SK-N-SH (cell line): ENCODE results near the gene TRDN.

Experiments used
- EZH2phosphoT487 ChIP-seq: fragments of 200-600 bp; sonication (generic); IDR thresholded peaks from 2 replicates; pipeline ENCODE4 v1.6.1; 2017; ENCODE audit warnings: low read depth, mixed run types, mild to moderate bottlenecking, antibody characterized with exemption, moderate library complexity, borderline replicate concordance
- RAD21 ChIP-seq: IDR thresholded peaks from 2 replicates; pipeline ENCODE4 v1.6.1; 2012; ENCODE audit warnings: mild to moderate bottlenecking, low read length
- SMC3 ChIP-seq: IDR thresholded peaks from 2 replicates; pipeline ENCODE4 v1.6.1; 2012; ENCODE audit warnings: low read depth, low read length, improper control_type of control experiment
- TAF1 ChIP-seq: IDR thresholded peaks from 2 replicates; pipeline ENCODE4 v1.6.1; 2012; ENCODE audit warnings: low read depth, mild to moderate bottlenecking, low read length, moderate library complexity, borderline replicate concordance
- TF ChIP-seq, protein P1 (sequence below): fragments of 200-600 bp; sonication (generic); IDR thresholded peaks from 2 replicates; pipeline ENCODE4 v1.6.1; 2017; ENCODE audit warnings: antibody characterized with exemption, mild to moderate bottlenecking, moderate library complexity
- TF ChIP-seq, protein P2 (sequence below): IDR thresholded peaks from 2 replicates; pipeline ENCODE4 v1.4.0; 2012; ENCODE audit warnings: low read depth, borderline replicate concordance
- TF ChIP-seq, protein P3 (sequence below): IDR thresholded peaks from 2 replicates; pipeline ENCODE4 v1.6.1; 2012; ENCODE audit warnings: mild to moderate bottlenecking, low read depth, low read length, moderate library complexity

DNA sequence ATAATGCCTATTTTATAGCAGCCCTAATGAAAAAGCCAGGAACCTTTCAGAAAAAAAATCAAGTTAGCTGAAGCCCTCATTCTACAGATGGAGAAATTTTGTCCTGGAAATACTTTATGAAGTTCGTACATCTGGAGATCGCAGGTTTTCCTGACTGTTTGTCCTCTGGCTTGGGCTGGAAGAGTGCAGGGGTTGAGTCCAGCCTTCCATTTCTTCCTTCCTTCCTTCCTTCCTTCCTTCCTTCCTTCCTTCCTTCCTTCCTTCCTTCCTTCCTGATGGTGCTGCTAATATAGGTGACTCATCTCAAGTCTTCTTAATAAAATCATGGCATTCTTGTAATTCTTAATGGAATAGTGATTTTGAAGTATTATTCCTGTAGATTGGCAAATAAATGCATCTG is 413.3 kb downstream of the TRDN start:
- no peak for TF ChIP-seq TAF1
- TF ChIP-seq, protein P1, sequence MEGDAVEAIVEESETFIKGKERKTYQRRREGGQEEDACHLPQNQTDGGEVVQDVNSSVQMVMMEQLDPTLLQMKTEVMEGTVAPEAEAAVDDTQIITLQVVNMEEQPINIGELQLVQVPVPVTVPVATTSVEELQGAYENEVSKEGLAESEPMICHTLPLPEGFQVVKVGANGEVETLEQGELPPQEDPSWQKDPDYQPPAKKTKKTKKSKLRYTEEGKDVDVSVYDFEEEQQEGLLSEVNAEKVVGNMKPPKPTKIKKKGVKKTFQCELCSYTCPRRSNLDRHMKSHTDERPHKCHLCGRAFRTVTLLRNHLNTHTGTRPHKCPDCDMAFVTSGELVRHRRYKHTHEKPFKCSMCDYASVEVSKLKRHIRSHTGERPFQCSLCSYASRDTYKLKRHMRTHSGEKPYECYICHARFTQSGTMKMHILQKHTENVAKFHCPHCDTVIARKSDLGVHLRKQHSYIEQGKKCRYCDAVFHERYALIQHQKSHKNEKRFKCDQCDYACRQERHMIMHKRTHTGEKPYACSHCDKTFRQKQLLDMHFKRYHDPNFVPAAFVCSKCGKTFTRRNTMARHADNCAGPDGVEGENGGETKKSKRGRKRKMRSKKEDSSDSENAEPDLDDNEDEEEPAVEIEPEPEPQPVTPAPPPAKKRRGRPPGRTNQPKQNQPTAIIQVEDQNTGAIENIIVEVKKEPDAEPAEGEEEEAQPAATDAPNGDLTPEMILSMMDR, result no peak
- TF ChIP-seq, protein P2, sequence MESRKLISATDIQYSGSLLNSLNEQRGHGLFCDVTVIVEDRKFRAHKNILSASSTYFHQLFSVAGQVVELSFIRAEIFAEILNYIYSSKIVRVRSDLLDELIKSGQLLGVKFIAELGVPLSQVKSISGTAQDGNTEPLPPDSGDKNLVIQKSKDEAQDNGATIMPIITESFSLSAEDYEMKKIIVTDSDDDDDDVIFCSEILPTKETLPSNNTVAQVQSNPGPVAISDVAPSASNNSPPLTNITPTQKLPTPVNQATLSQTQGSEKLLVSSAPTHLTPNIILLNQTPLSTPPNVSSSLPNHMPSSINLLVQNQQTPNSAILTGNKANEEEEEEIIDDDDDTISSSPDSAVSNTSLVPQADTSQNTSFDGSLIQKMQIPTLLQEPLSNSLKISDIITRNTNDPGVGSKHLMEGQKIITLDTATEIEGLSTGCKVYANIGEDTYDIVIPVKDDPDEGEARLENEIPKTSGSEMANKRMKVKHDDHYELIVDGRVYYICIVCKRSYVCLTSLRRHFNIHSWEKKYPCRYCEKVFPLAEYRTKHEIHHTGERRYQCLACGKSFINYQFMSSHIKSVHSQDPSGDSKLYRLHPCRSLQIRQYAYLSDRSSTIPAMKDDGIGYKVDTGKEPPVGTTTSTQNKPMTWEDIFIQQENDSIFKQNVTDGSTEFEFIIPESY, result no peak
- no peak for TF ChIP-seq RAD21
- TF ChIP-seq EZH2phosphoT487, result no peak
- no peak for TF ChIP-seq SMC3
- TF ChIP-seq, protein P3, sequence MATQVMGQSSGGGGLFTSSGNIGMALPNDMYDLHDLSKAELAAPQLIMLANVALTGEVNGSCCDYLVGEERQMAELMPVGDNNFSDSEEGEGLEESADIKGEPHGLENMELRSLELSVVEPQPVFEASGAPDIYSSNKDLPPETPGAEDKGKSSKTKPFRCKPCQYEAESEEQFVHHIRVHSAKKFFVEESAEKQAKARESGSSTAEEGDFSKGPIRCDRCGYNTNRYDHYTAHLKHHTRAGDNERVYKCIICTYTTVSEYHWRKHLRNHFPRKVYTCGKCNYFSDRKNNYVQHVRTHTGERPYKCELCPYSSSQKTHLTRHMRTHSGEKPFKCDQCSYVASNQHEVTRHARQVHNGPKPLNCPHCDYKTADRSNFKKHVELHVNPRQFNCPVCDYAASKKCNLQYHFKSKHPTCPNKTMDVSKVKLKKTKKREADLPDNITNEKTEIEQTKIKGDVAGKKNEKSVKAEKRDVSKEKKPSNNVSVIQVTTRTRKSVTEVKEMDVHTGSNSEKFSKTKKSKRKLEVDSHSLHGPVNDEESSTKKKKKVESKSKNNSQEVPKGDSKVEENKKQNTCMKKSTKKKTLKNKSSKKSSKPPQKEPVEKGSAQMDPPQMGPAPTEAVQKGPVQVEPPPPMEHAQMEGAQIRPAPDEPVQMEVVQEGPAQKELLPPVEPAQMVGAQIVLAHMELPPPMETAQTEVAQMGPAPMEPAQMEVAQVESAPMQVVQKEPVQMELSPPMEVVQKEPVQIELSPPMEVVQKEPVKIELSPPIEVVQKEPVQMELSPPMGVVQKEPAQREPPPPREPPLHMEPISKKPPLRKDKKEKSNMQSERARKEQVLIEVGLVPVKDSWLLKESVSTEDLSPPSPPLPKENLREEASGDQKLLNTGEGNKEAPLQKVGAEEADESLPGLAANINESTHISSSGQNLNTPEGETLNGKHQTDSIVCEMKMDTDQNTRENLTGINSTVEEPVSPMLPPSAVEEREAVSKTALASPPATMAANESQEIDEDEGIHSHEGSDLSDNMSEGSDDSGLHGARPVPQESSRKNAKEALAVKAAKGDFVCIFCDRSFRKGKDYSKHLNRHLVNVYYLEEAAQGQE, result no peak
